Activated T-helper 1 cell treated with anti-CD3 and anti-CD28 coated beads, Interleukin-12 subunit alpha, Interleukin-12 subunit beta, Interleukin-2, Interleukin-4 antibody, amounts not matched to agents 30 ng/mL and 10 ng/mL and 1 ng/mL, durations not matched to agents 14 hours and 24 hours and 36 hours (primary cell): ENCODE data around the gene TM9SF4. TPM values are rescaled to one million over a fixed set of nuclear protein-coding genes. Genes with fewer than 3 reads are reported as not detected.
"Not testable (repeated sequence)": the region's sequence is repeated elsewhere in the genome, so short reads cannot be mapped to it uniquely, and the experiment has no call there.

ENCODE experiments used
- DNase-seq: peaks from one replicate; pipeline ENCODE4 v3.0.0; 2021; ENCODE audit warnings: low spot score
- H3K27ac Mint-ChIP-seq: one replicate; pipeline ENCODE4 v1.8.0; 2021; ENCODE audit warnings: mild to moderate bottlenecking, mixed read lengths
- H3K27me3 Mint-ChIP-seq: one replicate; pipeline ENCODE4 v1.8.0; 2022; ENCODE audit warnings: mild to moderate bottlenecking, moderate library complexity, mixed read lengths; ENCODE audit not compliant: insufficient read depth
- H3K36me3 Mint-ChIP-seq: one replicate; pipeline ENCODE4 v1.8.0; 2021; ENCODE audit warnings: low read depth, mixed read lengths
- H3K4me1 Mint-ChIP-seq: one replicate; pipeline ENCODE4 v1.8.0; 2021; ENCODE audit warnings: low read depth, mixed read lengths
- H3K4me3 Mint-ChIP-seq: one replicate; pipeline ENCODE4 v1.8.0; 2021; ENCODE audit warnings: mild to moderate bottlenecking, moderate library complexity, mixed read lengths
- H3K9me3 Mint-ChIP-seq: one replicate; pipeline ENCODE4 v1.8.0; 2021; ENCODE audit warnings: mixed read lengths
- intact Hi-C: fragments of 100-400 bp; cut with micrococcal nuclease; formaldehyde crosslinking; loops from one replicate; pipeline ENCODE4 v1.15.1; 2024
- total RNA-seq: library from RNA; stranded (reverse); gene quantifications from 2 replicates; pipeline ENCODE4 v1.2.3, GENCODE V29; 2022

TM9SF4 gene
- total RNA-seq, 1 donor from 2014 or later = 49.5 TPM

DNA sequence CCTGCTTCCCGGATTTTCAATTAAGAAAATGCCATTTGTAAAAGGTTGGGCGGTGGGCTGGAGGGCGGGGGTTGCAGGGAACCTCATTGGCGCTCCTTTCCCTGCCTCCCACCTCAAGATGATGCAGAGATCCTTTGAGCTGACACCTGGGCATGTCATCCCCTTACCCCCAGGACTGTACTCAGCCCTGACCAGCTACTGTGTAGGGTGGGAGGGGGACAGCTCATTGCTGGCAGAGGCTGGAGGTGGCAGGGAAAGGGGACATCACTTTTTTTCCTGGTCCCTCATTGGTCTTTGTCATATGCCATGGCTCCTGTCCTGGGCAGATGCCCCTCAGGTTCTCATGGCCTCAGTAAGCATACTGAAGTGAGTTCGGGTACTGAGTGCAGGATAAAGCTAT lies 83.8 kb downstream of the TM9SF4 start:
- H3K27ac Mint-ChIP-seq, H3K9me3 Mint-ChIP-seq, DNase-seq, intact Hi-C loops, H3K27me3 Mint-ChIP-seq, H3K4me3 Mint-ChIP-seq: not testable (repeated sequence)
- Mint-ChIP-seq H3K4me1 (peaks cover 59% of the 10 kb centered on the region), H3K36me3 (peaks cover 60% of the 10 kb centered on the region)

- Mint-ChIP-seq H3K36me3 (peaks cover 61% of the 10 kb centered on the region), H3K4me3 (no peak overlapping the region), H3K9me3 (no peaks in the 10 kb centered on the region), H3K27ac (no peak overlapping the region), H3K4me1 (peaks cover 63% of the 10 kb centered on the region), H3K27me3 (no peaks in the 10 kb centered on the region)
- no peak for DNase-seq
- intact Hi-C loops = no loop called here
Observed at GRCh38 chr20:32193996-32194395, 84.5 kb downstream of the TM9SF4 start.

GRCh38 chr20:32195581-32195980 lies 86.1 kb downstream of the TM9SF4 start:
- H3K36me3 Mint-ChIP-seq = peaks cover 67% of the 10 kb centered on the region
- no peak overlapping the region for H3K4me3 Mint-ChIP-seq
- H3K27ac Mint-ChIP-seq = peak overlapping the region; percentile 48
- intact Hi-C loops = no loop called here
- no peaks in the 10 kb centered on the region for H3K9me3 Mint-ChIP-seq
- DNase-seq = no peak
- no peaks in the 10 kb centered on the region for H3K27me3 Mint-ChIP-seq
- H3K4me1 Mint-ChIP-seq = peaks cover 61% of the 10 kb centered on the region

DNA sequence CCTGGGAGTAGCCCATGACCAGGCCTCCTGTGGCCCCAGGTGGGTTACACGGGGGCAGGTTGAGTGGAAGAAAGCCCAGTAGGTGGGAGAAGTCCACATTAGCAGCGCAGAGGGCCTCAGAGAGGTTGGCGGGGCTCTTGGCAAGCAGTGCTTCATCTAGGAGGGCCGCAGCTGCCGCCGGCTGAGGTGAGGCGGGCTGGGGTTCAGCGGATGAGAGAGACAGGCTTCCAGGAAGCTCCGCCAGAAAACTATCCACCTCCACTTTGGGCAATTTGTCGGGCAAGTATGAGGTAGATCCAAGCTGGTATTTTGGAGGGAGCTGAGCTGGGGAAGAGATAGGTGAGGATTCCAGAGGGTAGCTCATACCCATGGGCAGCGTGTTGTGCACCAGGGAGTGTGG lies 87.1 kb downstream of the TM9SF4 start:
- DNase-seq, intact Hi-C loops, H3K9me3 Mint-ChIP-seq, H3K27ac Mint-ChIP-seq, H3K27me3 Mint-ChIP-seq, H3K4me3 Mint-ChIP-seq: not testable (repeated sequence)
- Mint-ChIP-seq H3K4me1 (peaks cover 61% of the 10 kb centered on the region), H3K36me3 (peaks cover 67% of the 10 kb centered on the region)

DNA sequence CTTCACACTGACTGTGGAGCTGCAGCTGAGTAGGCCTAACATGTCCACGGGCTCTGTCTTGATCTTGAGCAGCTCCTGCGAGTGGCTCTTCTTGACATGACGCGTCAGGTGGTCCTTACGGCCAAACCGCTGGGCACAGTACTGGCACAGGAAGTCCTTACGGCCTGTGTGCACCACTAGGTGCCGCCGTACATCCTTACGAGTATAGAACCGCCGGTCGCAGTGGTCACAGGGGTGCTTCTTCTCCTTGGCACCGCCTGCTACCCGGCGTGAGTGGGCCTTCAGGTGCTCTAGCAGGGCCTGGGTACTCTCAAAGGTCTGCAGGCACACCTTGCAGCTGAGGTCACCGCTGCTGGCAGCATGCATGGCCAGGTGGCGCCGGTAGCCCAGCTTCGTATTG lies 87.6 kb downstream of the TM9SF4 start:
- DNase-seq, H3K4me3 Mint-ChIP-seq, H3K27me3 Mint-ChIP-seq, H3K9me3 Mint-ChIP-seq, intact Hi-C loops: not testable (repeated sequence)
- H3K36me3 Mint-ChIP-seq = peaks cover 66% of the 10 kb centered on the region
- H3K4me1 Mint-ChIP-seq = peaks cover 59% of the 10 kb centered on the region
- H3K27ac Mint-ChIP-seq = peak overlapping the region; percentile 12

GRCh38 chr20:32199006-32199405 lies 89.5 kb downstream of the TM9SF4 start:
- H3K4me1 Mint-ChIP-seq = peaks cover 67% of the 10 kb centered on the region
- no peaks in the 10 kb centered on the region for H3K27me3 Mint-ChIP-seq

DNA sequence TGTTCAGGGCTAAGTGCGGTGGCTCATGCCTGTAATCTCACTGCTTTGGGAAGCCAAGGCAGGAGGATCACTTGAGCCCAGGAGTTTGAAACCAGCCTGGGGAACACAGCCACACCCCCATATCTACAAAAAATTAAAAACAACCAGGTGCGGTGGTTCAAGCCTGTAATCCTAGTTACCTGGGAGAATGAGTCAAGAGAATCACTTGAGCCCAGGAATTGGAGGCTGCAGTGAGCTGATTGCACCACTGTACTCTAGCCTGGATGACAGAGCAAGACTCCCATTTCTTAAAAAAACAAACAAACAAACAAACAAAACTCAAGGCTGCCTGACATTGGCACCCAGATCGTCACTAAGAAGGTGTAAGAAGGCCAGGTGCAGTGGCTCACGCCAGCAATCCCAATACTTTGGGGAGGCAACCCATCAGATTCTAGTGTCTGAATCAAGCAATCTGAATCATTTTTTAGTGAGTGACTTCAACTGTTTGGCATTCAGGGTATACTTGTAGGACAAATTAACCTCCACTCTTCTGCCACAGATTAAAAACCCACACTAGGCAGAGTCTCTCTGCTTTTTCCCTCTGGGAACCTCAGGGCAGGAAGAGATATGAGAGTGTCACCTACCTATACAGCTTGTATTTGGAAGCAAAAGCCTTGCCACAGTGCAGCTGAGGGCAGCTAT lies 91.9 kb downstream of the TM9SF4 start:
- no peak for DNase-seq
- Mint-ChIP-seq H3K4me1 (peaks cover 69% of the 10 kb centered on the region), H3K27me3 (no peaks in the 10 kb centered on the region), H3K9me3 (no peaks in the 10 kb centered on the region), H3K4me3 (no peak overlapping the region), H3K27ac (peak overlapping the region; percentile 72), H3K36me3 (peaks cover 69% of the 10 kb centered on the region)
- intact Hi-C loops = loop anchor here (5.0 to 10.0 kb wide), 4 partner anchors 317 to 1793 kb away; partner anchors contain the start of gene RALY

More at GRCh38 chr20:32199006-32199405, 89.5 kb downstream of the TM9SF4 start:
- peak overlapping the region; percentile 63 for H3K27ac Mint-ChIP-seq
- no peak for DNase-seq
- H3K4me3 Mint-ChIP-seq = peak overlapping the region; percentile 15
- no peaks in the 10 kb centered on the region for H3K9me3 Mint-ChIP-seq
- peaks cover 65% of the 10 kb centered on the region for H3K36me3 Mint-ChIP-seq
- intact Hi-C loops = no loop called here

- H3K9me3 Mint-ChIP-seq = no peaks in the 10 kb centered on the region
- no peaks in the 10 kb centered on the region for H3K27me3 Mint-ChIP-seq
- DNase-seq = no peak
- peaks cover 74% of the 10 kb centered on the region for H3K4me1 Mint-ChIP-seq
- peak overlapping the region; percentile 61 for H3K4me3 Mint-ChIP-seq
- H3K36me3 Mint-ChIP-seq = peaks cover 74% of the 10 kb centered on the region
- intact Hi-C loops = loop anchor here (5.0 to 10.0 kb wide), 4 partner anchors 317 to 1793 kb away; partner anchors contain the start of gene RALY
- peak overlapping the region; percentile 72 for H3K27ac Mint-ChIP-seq
Observed at GRCh38 chr20:32201977-32202363, 92.5 kb downstream of the TM9SF4 start.

- peaks cover 69% of the 10 kb centered on the region for H3K4me1 Mint-ChIP-seq
- H3K9me3 Mint-ChIP-seq = no peaks in the 10 kb centered on the region
- peaks cover 67% of the 10 kb centered on the region for H3K36me3 Mint-ChIP-seq
- no peaks in the 10 kb centered on the region for H3K27me3 Mint-ChIP-seq
- peak overlapping the region; percentile 100 for H3K4me3 Mint-ChIP-seq
- DNase-seq = no peak
- intact Hi-C loops = loop anchor here (1.0 to 10.0 kb wide), 8 partner anchors 49 to 1791 kb away; partner anchors contain the start of gene RALY
- H3K27ac Mint-ChIP-seq = peak overlapping the region; percentile 93
Observed at GRCh38 chr20:32203356-32204204, 94.1 kb downstream of the TM9SF4 start.

DNA sequence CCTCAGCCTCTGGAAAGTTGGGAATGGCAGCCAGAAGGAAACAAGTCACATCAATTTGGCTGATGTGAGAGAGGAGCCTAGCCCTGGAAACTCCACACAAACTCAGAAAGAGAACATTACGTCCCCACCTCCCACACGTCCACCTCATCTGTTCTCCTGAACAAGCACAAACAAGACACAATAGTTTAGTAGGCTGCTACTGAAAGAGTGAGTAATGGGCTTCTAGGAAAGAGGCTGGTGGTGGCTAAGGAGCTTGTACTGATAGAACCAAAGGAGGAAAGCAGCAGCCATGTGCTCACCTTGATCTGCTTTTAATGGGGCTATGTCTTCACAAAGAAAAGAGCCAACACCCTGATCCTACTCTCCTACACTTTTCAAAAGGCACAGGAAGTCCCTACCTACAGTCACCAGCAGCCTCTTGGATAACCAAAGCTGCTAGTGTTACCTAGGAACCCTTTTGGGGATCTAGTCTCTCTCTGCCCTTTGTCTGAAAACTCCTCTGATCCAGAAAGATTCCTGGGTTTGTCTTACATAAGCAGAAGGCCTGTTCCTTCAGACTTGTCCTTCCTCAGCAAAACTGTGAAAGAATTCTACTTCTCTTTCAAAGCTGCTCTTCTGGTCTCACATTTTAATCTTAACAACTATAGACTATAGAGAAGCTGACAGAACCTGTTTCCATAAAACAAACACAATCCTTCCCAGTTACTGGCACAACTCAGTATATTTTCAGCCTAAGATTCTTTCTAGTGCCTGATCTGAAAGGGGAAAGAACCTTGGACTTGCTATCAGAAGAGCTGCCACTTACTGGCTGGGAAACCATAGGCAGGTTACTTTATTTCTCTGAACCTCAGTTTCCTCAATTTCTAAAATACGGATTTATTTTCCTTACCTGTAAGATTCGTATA lies 94.9 kb downstream of the TM9SF4 start:
- no peaks in the 10 kb centered on the region for H3K9me3 Mint-ChIP-seq
- H3K27ac Mint-ChIP-seq = peak overlapping the region; percentile 93
- peaks cover 65% of the 10 kb centered on the region for H3K36me3 Mint-ChIP-seq
- DNase-seq = no peak
- H3K4me1 Mint-ChIP-seq = peaks cover 69% of the 10 kb centered on the region
- intact Hi-C loops = loop anchor here (1.0 to 10.0 kb wide), 10 partner anchors 48 to 1908 kb away; partner anchors contain the start of genes EIF2S2, PDRG1 and RALY
- H3K4me3 Mint-ChIP-seq = peak overlapping the region; percentile 100
- no peaks in the 10 kb centered on the region for H3K27me3 Mint-ChIP-seq

- H3K4me1 Mint-ChIP-seq = peaks cover 76% of the 10 kb centered on the region
- H3K36me3 Mint-ChIP-seq = peaks cover 67% of the 10 kb centered on the region
- H3K27me3 Mint-ChIP-seq = no peaks in the 10 kb centered on the region
- intact Hi-C loops = loop anchor here (2.0 to 10.0 kb wide), 5 partner anchors 253 to 1907 kb away; partner anchors contain the start of genes EIF2S2, PDRG1 and RALY
- DNase-seq = no peak
- no peaks in the 10 kb centered on the region for H3K9me3 Mint-ChIP-seq
- peak overlapping the region; percentile 100 for H3K4me3 Mint-ChIP-seq
- H3K27ac Mint-ChIP-seq = peak overlapping the region; percentile 93
Observed at GRCh38 chr20:32205110-32205842, 95.8 kb downstream of the TM9SF4 start.
